ENCODE results near the gene SIAH2.

The SIAH2 gene

GRCh38 chr3:150760431-150761200 lies 2.4 kb downstream of the SIAH2 start:
- Histone ChIP-seq H3K9me3 (ENCODE audit: control insufficient read depth, insufficient read depth, low read length) (no peaks in the 10 kb centered on the region), H3K4me3 (ENCODE audit: low read depth, low read length) (peak overlapping the region; percentile 78), H3K9ac (ENCODE audit: low read depth, low read length) (no peak overlapping the region), H3K36me3 (ENCODE audit: control insufficient read depth, insufficient read depth, low read length) (peaks cover 5% of the 10 kb centered on the region; the same call in 1 of the 2 replicates), H3K27ac (ENCODE audit: low read depth, low read length) (no peak overlapping the region), H3K27me3 (ENCODE audit: control insufficient read depth, insufficient read depth, low read length) (peaks cover 36% of the 10 kb centered on the region), H3K4me1 (ENCODE audit: control insufficient read depth, insufficient read depth, low read length) (peaks cover 21% of the 10 kb centered on the region)

DNA sequence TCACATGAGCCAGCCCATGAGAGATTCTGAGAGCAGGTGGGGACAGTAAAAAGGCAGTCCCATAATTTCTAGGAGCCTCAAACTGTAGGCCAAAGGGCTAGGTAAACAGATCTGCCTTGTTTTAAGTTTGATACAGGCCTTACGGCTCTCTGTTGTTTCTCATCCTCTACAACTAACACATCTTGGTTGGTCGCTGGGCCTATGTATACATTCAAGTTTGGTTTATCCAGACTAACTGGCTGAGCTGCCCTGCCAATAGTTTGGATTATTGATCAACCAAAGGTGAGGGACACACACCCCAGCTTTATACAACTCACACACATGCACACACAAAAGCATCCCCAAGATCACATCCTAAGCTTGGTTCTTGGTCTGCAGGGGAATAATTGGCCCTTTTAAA lies 3.0 kb downstream of the SIAH2 start:
- H3K4me3 ChIP-seq (ENCODE audit: low read depth, low read length), result no peak overlapping the region

DNA sequence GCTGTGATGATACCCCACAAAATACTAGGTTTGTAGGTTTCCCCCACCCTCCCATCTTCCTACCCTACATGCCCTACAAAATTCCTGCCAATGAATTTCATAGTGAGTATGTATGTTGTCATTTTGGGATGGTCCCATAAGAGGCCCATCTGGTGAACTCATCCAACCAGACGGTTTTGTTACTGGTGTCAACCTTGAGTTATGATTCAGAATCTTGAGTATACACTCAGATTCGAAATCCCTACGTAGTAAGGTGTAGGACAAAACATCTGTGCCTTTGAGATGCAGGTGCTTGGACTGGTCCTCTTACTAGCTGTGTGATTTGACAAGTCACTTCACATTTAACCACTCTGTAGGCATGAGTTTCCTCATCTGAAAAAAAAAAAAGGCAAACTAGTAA lies 3.6 kb downstream of the SIAH2 start:
- Histone ChIP-seq H3K27ac (ENCODE audit: low read depth, low read length) (no peak overlapping the region), H3K27me3 (ENCODE audit: control insufficient read depth, insufficient read depth, low read length) (peaks cover 23% of the 10 kb centered on the region), H3K9ac (ENCODE audit: low read depth, low read length) (no peak overlapping the region), H3K36me3 (ENCODE audit: control insufficient read depth, insufficient read depth, low read length) (peaks cover 5% of the 10 kb centered on the region; the same call in 1 of the 2 replicates), H3K4me3 (ENCODE audit: low read depth, low read length) (no peak overlapping the region), H3K9me3 (ENCODE audit: control insufficient read depth, insufficient read depth, low read length) (no peaks in the 10 kb centered on the region), H3K4me1 (ENCODE audit: control insufficient read depth, insufficient read depth, low read length) (peaks cover 19% of the 10 kb centered on the region)

More for the DNA sequence above, 3.0 kb downstream of the SIAH2 start:
- H3K9me3 ChIP-seq (ENCODE audit: control insufficient read depth, insufficient read depth, low read length), result no peaks in the 10 kb centered on the region
- H3K9ac ChIP-seq (ENCODE audit: low read depth, low read length), result no peak overlapping the region
- peaks cover 5% of the 10 kb centered on the region; the same call in 1 of the 2 replicates for H3K36me3 ChIP-seq (ENCODE audit: control insufficient read depth, insufficient read depth, low read length)
- H3K4me1 ChIP-seq (ENCODE audit: control insufficient read depth, insufficient read depth, low read length), result peaks cover 19% of the 10 kb centered on the region
- H3K27me3 ChIP-seq (ENCODE audit: control insufficient read depth, insufficient read depth, low read length), result peaks cover 30% of the 10 kb centered on the region
- H3K27ac ChIP-seq (ENCODE audit: low read depth, low read length), result no peak overlapping the region

DNA sequence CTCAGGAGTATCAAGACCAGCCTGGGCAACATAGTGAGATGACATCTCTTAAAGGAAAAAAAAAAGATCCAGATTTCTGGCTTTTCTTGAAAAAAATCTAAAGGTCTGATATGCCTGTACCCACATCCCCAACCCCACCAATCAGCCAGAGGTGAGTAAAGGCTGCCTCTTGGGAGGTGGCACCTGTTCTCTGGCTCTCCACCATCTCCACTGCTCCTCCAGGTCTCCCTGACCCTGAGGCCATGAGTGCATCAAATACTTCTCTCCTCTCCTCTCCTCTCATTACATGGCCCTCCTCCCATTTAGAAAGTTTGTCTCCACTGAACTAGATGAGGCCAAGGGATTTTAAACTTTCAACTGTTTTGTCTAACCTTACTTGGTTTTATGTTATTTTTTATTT lies 5.2 kb downstream of the SIAH2 start:
- H3K27ac ChIP-seq (ENCODE audit: low read depth, low read length), result no peak overlapping the region
- no peaks in the 10 kb centered on the region for H3K9me3 ChIP-seq (ENCODE audit: control insufficient read depth, insufficient read depth, low read length)
- no peak overlapping the region for H3K4me3 ChIP-seq (ENCODE audit: low read depth, low read length)
- H3K9ac ChIP-seq (ENCODE audit: low read depth, low read length), result no peak overlapping the region
- H3K4me1 ChIP-seq (ENCODE audit: control insufficient read depth, insufficient read depth, low read length), result peaks cover 16% of the 10 kb centered on the region
- peaks cover 14% of the 10 kb centered on the region for H3K27me3 ChIP-seq (ENCODE audit: control insufficient read depth, insufficient read depth, low read length)
- peaks cover 5% of the 10 kb centered on the region; the same call in 1 of the 2 replicates for H3K36me3 ChIP-seq (ENCODE audit: control insufficient read depth, insufficient read depth, low read length)

- H3K4me3 ChIP-seq (ENCODE audit: low read depth, low read length), result no peak overlapping the region
- H3K9me3 ChIP-seq (ENCODE audit: control insufficient read depth, insufficient read depth, low read length), result no peaks in the 10 kb centered on the region
- peaks cover 13% of the 10 kb centered on the region for H3K27me3 ChIP-seq (ENCODE audit: control insufficient read depth, insufficient read depth, low read length)
- H3K9ac ChIP-seq (ENCODE audit: low read depth, low read length), result no peak overlapping the region
- peaks cover 16% of the 10 kb centered on the region for H3K4me1 ChIP-seq (ENCODE audit: control insufficient read depth, insufficient read depth, low read length)
- no peak overlapping the region for H3K27ac ChIP-seq (ENCODE audit: low read depth, low read length)
- H3K36me3 ChIP-seq (ENCODE audit: control insufficient read depth, insufficient read depth, low read length), result peaks cover 5% of the 10 kb centered on the region; the same call in 1 of the 2 replicates
These were observed 5.6 kb downstream of the SIAH2 start for GRCh38 chr3:150757364-150757763.

DNA sequence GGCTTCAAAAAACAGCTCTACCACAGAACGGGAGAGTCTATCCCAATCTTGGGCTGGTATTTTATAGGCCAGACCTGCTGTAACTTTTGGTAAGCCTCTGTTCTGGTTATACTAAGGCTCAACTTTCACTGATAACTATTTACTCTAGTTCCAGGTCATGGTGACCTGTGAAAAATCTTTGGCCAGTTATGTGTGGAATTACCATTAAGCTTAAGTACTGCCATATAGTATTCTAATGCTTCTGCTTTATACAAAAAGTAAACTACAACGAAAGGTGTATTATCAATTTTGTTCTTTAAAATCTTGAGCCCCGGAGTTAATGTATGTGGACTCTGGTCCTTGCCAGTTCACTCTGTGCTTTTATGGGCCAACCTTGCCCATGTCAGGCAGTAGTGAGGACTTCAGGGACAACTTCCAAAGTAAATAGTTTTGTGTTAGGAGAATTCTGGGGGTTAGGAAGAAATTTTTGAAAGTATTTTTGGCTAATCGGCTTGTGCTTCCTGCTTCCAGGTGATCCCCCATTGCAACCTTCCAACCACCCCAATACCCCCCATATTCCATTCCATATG lies 6.4 kb downstream of the SIAH2 start:
- no peak overlapping the region for H3K9ac ChIP-seq (ENCODE audit: low read depth, low read length)
- peaks cover 19% of the 10 kb centered on the region for H3K4me1 ChIP-seq (ENCODE audit: control insufficient read depth, insufficient read depth, low read length)
- H3K4me3 ChIP-seq (ENCODE audit: low read depth, low read length), result no peak overlapping the region
- peaks cover 5% of the 10 kb centered on the region; the same call in 1 of the 2 replicates for H3K36me3 ChIP-seq (ENCODE audit: control insufficient read depth, insufficient read depth, low read length)
- H3K9me3 ChIP-seq (ENCODE audit: control insufficient read depth, insufficient read depth, low read length), result no peaks in the 10 kb centered on the region
- H3K27ac ChIP-seq (ENCODE audit: low read depth, low read length), result no peak overlapping the region
- H3K27me3 ChIP-seq (ENCODE audit: control insufficient read depth, insufficient read depth, low read length), result peaks cover 5% of the 10 kb centered on the region

DNA sequence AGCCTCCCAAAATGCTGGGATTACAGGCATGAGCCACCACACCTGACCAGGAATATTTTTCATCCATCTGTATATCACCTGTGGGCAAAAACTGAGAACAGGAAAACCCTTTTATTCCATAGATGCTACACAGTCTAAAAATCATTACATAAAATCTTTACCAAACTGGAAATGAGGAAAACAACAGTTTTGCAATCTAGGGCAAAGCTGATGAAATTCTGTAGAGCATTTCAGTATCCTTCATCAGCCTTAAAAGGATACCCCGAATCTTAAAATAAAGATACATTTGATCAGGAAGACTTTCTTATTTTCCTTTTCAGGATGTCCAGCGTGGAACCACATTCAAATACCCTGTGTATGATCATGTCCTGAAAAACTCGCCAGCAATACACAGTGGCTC lies 7.1 kb downstream of the SIAH2 start:
- peaks cover 13% of the 10 kb centered on the region; the same call in 1 of the 2 replicates for H3K4me1 ChIP-seq (ENCODE audit: control insufficient read depth, insufficient read depth, low read length)
- H3K9me3 ChIP-seq (ENCODE audit: control insufficient read depth, insufficient read depth, low read length), result no peaks in the 10 kb centered on the region
- H3K4me3 ChIP-seq (ENCODE audit: low read depth, low read length), result no peak overlapping the region
- no peak overlapping the region for H3K27ac ChIP-seq (ENCODE audit: low read depth, low read length)
- peaks cover 5% of the 10 kb centered on the region; the same call in 1 of the 2 replicates for H3K36me3 ChIP-seq (ENCODE audit: control insufficient read depth, insufficient read depth, low read length)
- no peaks in the 10 kb centered on the region for H3K27me3 ChIP-seq (ENCODE audit: control insufficient read depth, insufficient read depth, low read length)
- no peak overlapping the region for H3K9ac ChIP-seq (ENCODE audit: low read depth, low read length)

DNA sequence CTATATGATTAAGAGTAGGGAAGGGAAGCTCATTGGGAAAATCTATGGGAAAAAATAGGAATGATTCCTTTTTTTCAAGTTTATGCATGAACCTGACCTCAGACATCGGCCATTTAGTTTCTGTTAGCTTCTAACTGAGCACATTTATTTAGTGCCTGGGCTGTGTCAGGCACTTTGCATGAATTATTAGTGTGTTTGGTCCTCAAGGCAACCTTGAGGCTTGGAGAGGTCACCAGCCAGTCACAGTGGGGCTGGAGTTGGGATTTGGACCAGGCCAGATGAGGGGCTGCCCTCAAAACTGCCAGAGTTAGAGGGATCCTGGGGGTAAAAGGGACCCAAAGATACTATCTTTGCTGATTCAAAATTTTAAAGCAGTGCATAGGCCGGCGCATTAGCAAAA lies 8.1 kb downstream of the SIAH2 start:
- no peaks in the 10 kb centered on the region for H3K9me3 ChIP-seq (ENCODE audit: control insufficient read depth, insufficient read depth, low read length)
- no peaks in the 10 kb centered on the region for H3K27me3 ChIP-seq (ENCODE audit: control insufficient read depth, insufficient read depth, low read length)
- H3K27ac ChIP-seq (ENCODE audit: low read depth, low read length), result no peak overlapping the region
- no peak overlapping the region for H3K9ac ChIP-seq (ENCODE audit: low read depth, low read length)
- no peak overlapping the region for H3K4me3 ChIP-seq (ENCODE audit: low read depth, low read length)
- H3K4me1 ChIP-seq (ENCODE audit: control insufficient read depth, insufficient read depth, low read length), result peaks cover 5% of the 10 kb centered on the region; the same call in 1 of the 2 replicates
- H3K36me3 ChIP-seq (ENCODE audit: control insufficient read depth, insufficient read depth, low read length), result peaks cover 5% of the 10 kb centered on the region; the same call in 1 of the 2 replicates

DNA sequence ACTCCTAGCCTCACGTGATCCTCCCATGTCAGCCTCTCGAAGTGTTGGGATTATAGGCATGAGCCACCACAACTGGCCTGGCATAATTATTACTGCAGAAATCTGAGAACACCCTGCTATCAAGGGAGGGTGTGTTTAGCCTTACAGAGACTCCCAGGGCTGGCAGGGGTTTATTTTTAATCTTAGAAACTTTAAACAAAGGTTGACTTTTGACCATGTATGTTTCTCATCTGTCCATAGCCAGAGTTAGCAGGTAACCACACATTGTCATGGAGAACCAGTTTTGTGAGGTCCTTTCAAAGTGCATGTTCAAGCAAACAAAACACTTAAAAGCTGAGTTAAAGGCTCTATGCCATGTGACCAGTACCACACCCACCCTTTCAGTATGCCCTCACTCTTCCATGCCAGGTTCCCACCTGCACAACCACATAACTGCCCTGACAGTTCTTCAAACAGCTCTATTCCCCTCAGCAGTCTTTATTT lies 11.1 kb downstream of the SIAH2 start:
- Histone ChIP-seq H3K27ac (ENCODE audit: low read depth, low read length) (no peak overlapping the region), H3K9ac (ENCODE audit: low read depth, low read length) (no peak overlapping the region), H3K4me1 (ENCODE audit: control insufficient read depth, insufficient read depth, low read length) (peaks cover 8% of the 10 kb centered on the region; the same call in 1 of the 2 replicates), H3K27me3 (ENCODE audit: control insufficient read depth, insufficient read depth, low read length) (no peaks in the 10 kb centered on the region), H3K36me3 (ENCODE audit: control insufficient read depth, insufficient read depth, low read length) (no peaks in the 10 kb centered on the region), H3K4me3 (ENCODE audit: low read depth, low read length) (no peak overlapping the region), H3K9me3 (ENCODE audit: control insufficient read depth, insufficient read depth, low read length) (no peaks in the 10 kb centered on the region)

- no peak overlapping the region for H3K4me3 ChIP-seq (ENCODE audit: low read depth, low read length)
- peaks cover 8% of the 10 kb centered on the region; the same call in 1 of the 2 replicates for H3K4me1 ChIP-seq (ENCODE audit: control insufficient read depth, insufficient read depth, low read length)
- H3K9me3 ChIP-seq (ENCODE audit: control insufficient read depth, insufficient read depth, low read length), result no peaks in the 10 kb centered on the region
- H3K36me3 ChIP-seq (ENCODE audit: control insufficient read depth, insufficient read depth, low read length), result no peaks in the 10 kb centered on the region
- no peak overlapping the region for H3K27ac ChIP-seq (ENCODE audit: low read depth, low read length)
- no peaks in the 10 kb centered on the region for H3K27me3 ChIP-seq (ENCODE audit: control insufficient read depth, insufficient read depth, low read length)
- H3K9ac ChIP-seq (ENCODE audit: low read depth, low read length), result no peak overlapping the region
These were observed 13.7 kb downstream of the SIAH2 start for GRCh38 chr3:150749255-150749654.

GRCh38 chr3:150748684-150749047 lies 14.3 kb downstream of the SIAH2 start:
- H3K27ac ChIP-seq (ENCODE audit: low read depth, low read length), result no peak overlapping the region
- peaks cover 8% of the 10 kb centered on the region; the same call in 1 of the 2 replicates for H3K4me1 ChIP-seq (ENCODE audit: control insufficient read depth, insufficient read depth, low read length)
- no peak overlapping the region for H3K9ac ChIP-seq (ENCODE audit: low read depth, low read length)
- no peaks in the 10 kb centered on the region for H3K9me3 ChIP-seq (ENCODE audit: control insufficient read depth, insufficient read depth, low read length)
- no peaks in the 10 kb centered on the region for H3K36me3 ChIP-seq (ENCODE audit: control insufficient read depth, insufficient read depth, low read length)
- no peaks in the 10 kb centered on the region for H3K27me3 ChIP-seq (ENCODE audit: control insufficient read depth, insufficient read depth, low read length)
- H3K4me3 ChIP-seq (ENCODE audit: low read depth, low read length), result no peak overlapping the region
